Posterior vena cava (tissue), 2 donors: ENCODE results near the gene NUF2. TPM values are rescaled to one million over a fixed set of nuclear protein-coding genes. Genes with fewer than 3 reads are reported as not detected.
A peak's percentile ranks its signal among the peaks of the same experiment; 100 is the strongest.
"Not testable (repeated sequence)": the region's sequence is repeated elsewhere in the genome, so short reads cannot be mapped to it uniquely, and the experiment has no call there.

ENCODE experiments used
- DNase-seq: peaks from one replicate; pipeline ENCODE4 v3.0.0-alpha.2; 2020; ENCODE audit warnings: low spot score
- intact Hi-C, 2 donors: fragments of 100-400 bp; cut with DNase I; formaldehyde crosslinking; loops; one replicate each; pipeline versions ENCODE4 v1.14.1 to v1.14.2; 2022 to 2023
- long read RNA-seq, 2 donors: library from polyadenylated mRNA; unstranded; transcript quantifications; one replicate each; pipeline ENCODE4 v2.0.0, GENCODE V29; 2020 to 2021
- total RNA-seq, 2 donors: library from RNA; stranded (reverse); fragmentation: NEBNext Ultra II Directional; extraction: Animal tissue kit (Norgen Biotek cat#: 25700); gene quantifications; one replicate each; pipeline ENCODE4 v1.2.1, GENCODE V29; 2021
- donor health status: DM: yes; HTN: yes; CAD: no.
- donor health status: DM: yes; HTN: yes; CAD: no.

Gene NUF2
- under 1 TPM; 0.56 to 0.57 TPM for total RNA-seq
- long read RNA-seq, donor 1, partial matches to known transcripts = 0 of 4 reads
- long read RNA-seq, donor 1, other reads (novel, unspliced or antisense) = 3 of 4 reads
- long read RNA-seq, donor 2, partial matches to known transcripts = 1 of 1 reads
- long read RNA-seq, donor 2, other reads (novel, unspliced or antisense) = 0 of 1 reads

DNA sequence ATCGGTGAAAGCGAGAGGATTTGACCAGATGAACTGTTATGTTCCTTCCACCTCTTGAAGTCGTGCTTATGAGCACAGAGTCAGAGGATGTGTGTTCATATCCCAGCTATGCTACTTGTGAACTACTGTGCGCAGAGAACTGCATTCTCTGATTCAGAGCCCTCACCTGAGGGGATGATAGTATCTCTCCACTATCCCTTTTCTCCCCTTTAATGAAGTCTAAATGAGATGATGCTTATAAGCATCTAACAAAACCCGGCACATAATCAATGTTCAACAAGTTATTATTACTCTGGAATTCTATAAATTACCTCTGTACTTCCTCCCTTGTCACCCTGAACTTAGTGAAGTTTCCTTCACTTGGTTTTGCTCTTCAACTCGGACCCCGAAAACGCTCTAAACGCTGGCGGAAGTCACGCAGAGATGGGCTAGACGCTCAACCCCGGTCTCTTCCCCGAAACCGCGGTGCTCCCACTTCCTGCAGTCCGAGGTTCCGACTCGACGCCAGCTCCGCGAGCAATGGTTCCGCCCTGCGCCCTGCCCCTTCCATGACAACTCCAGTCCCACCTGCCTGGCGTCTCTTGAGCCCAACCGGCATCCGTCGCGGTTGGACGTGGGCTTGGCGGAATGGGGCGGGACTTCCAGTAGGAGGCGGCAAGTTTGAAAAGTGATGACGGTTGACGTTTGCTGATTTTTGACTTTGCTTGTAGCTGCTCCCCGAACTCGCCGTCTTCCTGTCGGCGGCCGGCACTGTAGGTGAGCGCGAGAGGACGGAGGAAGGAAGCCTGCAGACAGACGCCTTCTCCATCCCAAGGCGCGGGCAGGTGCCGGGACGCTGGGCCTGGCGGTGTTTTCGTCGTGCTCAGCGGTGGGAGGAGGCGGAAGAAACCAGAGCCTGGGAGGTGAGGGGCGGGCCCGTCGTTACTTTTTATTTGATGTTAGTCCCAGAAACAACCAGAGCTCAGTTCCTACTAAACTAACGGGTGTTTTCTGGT, at the start of gene NUF2:
TSS of gene NUF2 (plus strand) at position 644 of the 995 bp plus-strand sequence. CDS start 4,098 bp downstream, outside the sequence.
- intact Hi-C loops = no loop called here
- DNase-seq = peak; percentile 99

GRCh38 chr1:163273766-163274441, 47.9 kb upstream of the NUF2 start:
- intact Hi-C loops = no loop called here
- DNase-seq = no peak

DNA sequence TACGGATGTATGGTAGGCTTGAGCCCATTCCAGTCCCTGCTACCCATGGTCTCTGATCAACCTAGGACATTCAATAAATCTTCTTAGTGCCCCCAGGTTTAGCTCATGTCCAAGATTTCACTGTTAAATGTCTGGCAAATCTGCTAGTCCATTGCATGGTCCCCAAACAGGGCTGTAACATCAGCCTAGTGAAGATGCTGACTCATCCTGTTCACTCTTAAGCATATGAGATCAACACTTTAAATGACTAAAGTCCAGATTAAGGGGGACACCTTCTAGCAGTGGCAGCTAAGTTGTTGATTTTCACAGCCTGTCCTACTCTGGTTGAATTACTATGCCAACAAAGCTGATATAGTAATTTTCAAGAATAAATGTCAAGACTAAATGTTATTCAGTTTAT, 46.5 kb upstream of the NUF2 start:
- intact Hi-C loops = no loop called here
- DNase-seq = no peak

DNA sequence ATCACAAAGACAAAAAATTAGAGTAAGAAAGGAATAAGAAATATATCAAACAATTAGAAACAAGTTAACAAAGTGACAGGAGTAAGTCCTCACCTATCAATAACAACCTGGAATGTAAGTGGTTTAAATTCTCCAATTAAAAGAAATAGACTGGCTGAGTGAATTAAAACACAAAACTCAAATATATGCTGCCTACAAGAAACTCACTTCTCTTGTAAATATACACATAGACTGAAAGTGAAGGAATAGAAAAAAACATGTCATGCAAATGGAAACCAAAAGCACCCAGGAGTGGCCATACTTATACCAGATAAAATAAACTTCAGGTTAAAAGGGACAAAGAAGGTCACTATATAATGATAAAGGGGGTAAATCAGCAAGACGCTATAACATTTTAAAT, 43.2 kb upstream of the NUF2 start:
- no peak for DNase-seq
- intact Hi-C loops = no loop called here

GRCh38 chr1:163284867-163285266, 36.9 kb upstream of the NUF2 start:
- DNase-seq, intact Hi-C loops: not testable (repeated sequence)

DNA sequence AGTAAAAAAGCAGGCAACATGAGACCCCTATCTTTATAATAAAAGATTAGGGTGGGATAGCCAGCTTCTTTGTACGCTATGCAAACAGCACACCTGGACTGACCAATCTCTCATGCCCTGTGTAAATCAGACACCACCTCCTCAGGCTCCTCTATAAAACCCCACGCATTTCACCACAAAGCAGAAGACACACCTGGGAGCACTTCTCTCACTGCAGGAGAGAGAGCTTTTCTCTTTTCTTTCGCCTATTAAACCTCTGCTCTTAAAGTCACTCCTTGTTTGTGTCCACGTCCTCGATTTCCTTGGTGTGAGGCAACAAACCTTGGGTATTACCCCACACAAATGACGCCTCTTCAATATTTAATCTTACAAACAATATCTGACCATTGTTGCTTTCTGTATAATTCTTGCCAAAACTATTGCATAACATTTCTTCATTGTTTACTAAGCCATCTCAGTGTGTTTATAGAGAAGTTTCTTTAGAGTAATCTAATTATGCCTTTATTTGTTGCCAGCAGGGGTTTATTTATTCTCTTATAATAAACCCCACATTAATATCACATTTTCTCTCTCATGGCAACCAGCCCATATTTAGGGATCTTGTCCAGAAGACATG, 31.6 kb upstream of the NUF2 start:
- intact Hi-C loops = no loop called here
- DNase-seq = no peak

- intact Hi-C loops = no loop called here
- no peak for DNase-seq
Observed at GRCh38 chr1:163291461-163291860, 30.3 kb upstream of the NUF2 start.

DNA sequence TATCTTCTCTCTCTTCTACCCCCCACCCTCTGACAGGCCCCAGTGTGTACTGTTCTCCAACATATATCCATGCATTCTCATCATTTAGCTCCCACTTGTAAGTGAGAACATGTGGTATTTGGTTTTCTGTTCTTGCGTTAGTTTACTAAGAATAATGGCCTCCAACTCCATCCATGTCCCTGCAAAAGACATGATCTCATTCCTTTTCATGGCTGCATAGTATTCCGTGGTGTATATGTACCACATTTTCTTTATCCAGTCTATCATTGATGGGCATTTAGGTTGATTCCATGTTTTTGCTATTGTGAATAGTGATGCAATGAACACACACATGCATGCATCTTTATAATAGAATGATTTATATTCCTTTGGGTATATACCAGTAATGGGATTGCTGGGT, 29.6 kb upstream of the NUF2 start:
- intact Hi-C loops, DNase-seq: not testable (repeated sequence)

GRCh38 chr1:163293497-163293896, 28.3 kb upstream of the NUF2 start:
- intact Hi-C loops, DNase-seq: not testable (repeated sequence)

DNA sequence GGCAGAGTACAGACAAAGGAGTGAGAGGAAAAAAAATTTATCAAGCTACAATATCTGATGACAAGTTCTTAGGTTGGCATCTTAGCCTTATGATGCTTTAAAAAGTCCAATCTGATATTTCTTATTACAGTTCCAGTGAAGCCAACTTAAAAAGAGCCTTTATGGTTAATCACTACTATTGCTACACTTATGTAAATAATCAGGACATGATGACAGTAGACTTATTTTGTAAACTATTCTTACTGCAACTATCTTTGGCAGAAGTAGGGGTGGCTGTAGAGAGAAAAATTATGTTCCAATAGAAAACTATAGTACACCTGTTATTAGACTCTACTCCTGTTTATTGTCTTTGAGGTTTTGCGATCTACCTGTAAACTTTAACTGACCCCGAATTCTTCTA, 25.8 kb upstream of the NUF2 start:
- intact Hi-C loops = no loop called here
- no peak for DNase-seq

DNA sequence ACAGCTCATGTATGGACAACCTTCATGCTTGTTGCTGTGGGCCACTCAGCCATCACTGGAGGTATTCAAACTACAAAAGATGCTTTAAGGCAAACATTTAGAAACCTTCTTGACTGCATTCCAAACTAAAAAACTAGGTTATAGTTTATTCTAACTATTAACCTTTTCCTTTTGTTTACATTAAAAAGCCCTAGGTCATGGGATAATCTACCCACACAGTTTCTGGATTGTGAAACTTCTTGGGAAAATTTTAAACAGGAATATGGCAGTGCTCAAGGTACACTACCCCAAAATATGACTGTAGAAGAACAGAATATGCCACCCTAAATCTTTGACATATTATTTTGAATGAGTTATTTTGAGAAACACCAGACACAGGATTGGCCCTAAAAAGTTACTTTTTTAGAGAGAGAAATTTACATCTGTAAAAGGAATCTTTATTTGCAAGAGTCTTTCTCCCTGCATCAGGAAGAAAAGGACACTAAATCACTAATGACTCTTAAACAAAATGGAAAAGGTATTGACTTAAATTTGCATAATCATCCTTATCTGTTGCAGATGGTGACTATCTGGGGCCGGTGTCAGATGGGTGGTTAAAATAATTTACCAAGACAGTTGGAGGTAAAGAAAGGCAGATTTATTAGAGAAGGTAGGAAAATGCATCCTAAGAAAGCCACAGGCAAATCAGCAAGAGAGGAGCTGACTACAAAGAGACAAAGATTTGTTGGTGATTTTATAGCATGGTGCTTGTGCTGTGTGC, 25.1 kb upstream of the NUF2 start:
- DNase-seq = no peak
- intact Hi-C loops = no loop called here

GRCh38 chr1:163298365-163298764, 23.4 kb upstream of the NUF2 start:
- intact Hi-C loops = no loop called here
- no peak for DNase-seq

DNA sequence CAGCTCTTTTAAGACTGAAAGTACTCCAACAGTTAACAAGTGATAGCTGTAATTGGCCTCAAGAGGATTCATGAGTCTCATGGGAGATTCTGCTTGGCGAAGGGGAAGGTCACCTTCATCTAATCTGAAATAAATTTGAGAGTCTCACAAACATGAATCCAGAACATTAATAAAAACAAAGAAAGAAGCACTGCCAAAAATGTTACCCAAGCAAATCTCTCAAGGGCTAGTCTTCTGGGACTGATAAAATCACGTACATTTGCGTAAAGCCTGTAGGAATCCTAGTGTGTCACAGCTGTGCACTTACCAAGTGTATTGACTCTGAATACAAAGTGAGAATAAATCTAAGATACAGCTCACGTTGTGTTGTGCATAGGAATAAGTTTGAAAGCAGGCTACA, 21.2 kb upstream of the NUF2 start:
- intact Hi-C loops = no loop called here

GRCh38 chr1:163303561-163303960, 18.2 kb upstream of the NUF2 start:
- DNase-seq = no peak
- intact Hi-C loops = no loop called here

More for the DNA sequence above, 21.2 kb upstream of the NUF2 start:
- no peak for DNase-seq

DNA sequence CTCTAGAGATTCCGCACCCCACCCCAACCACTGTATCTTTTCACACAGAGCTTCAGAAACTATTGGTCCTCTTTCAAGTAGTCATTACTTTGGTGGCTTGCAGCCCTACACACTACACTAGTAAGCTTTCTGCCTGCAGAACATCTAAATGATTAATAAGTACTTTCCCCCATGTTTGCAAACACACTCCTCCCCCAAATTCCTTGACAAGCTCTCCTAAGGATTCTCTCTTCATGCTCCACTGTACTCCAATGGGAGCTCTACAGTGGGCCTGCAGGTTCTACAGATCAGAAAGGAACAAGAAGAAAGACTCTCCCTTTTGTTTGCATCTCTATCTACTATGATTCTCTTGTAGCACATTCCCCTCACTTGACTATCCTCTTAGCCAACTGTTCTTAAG, 16.3 kb upstream of the NUF2 start:
- no peak for DNase-seq

DNA sequence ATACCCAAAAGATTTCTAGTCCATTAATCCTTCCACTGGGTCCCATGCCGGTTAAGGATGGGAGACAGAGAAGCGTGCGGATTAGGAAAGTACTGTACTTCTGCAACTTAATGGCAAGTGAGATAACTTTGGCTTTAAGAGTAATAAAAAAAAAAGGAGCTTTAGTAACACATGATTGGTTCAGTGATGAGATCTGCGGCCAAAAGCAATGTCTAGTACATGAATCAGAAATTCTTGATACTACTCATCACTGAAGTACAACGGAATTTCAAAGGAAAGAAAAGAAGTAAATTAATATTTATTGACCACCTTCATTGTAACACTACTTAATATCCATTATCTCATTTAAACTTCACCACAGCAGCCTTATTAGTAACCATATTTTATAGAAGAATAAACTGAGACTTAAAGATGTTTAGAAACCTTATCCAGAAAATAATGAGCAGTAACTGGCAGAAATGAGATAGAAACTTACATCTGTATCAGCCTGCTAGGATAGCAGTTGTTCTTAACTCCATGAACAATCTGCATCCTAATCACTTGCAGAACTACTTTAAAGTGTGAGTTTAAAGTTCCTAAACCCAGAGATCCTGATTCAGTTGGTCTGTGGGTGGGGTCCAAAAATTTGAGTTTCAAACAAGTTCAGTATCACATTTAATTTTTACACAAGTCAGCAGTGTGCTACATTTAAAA, 14.1 kb upstream of the NUF2 start:
- no peak for DNase-seq
- intact Hi-C loops = no loop called here

More for the DNA sequence above, 16.3 kb upstream of the NUF2 start:
- intact Hi-C loops = no loop called here

GRCh38 chr1:163308811-163309210, 12.9 kb upstream of the NUF2 start:
- no peak for DNase-seq
- intact Hi-C loops = no loop called here

GRCh38 chr1:163315773-163316374, 5.9 kb upstream of the NUF2 start:
- DNase-seq = no peak
- intact Hi-C loops = loop anchor here (5.0 to 10.0 kb wide), 5 partner anchors 141 to 461 kb away; partner anchors contain the start of gene RGS4 (in 2 of the 2)
